HuH-7 (cell line): ENCODE results near the gene GRB10.
"Not testable (repeated sequence)": the region's sequence is repeated elsewhere in the genome, so short reads cannot be mapped to it uniquely, and the experiment has no call there.

ENCODE experiments used
- DNase-seq: peaks from one replicate; pipeline ENCODE4 v3.0.0; 2011; ENCODE audit warnings: low spot score

The GRB10 gene

GRCh38 chr7:50607524-50608125 lies 175.1 kb downstream of the GRB10 start:
- DNase-seq: no peak

- no peak for DNase-seq
These were observed 177.6 kb downstream of the GRB10 start for GRCh38 chr7:50605059-50605458.

GRCh38 chr7:50603287-50603686 lies 179.4 kb downstream of the GRB10 start:
- DNase-seq: no peak

- no peak for DNase-seq
These were observed 183.3 kb downstream of the GRB10 start for GRCh38 chr7:50599385-50599784.

GRCh38 chr7:50598460-50599343 lies 184.0 kb downstream of the GRB10 start:
- DNase-seq: no peak

GRCh38 chr7:50596484-50596883 lies 186.2 kb downstream of the GRB10 start:
- no peak for DNase-seq

GRCh38 chr7:50595491-50596102 lies 187.1 kb downstream of the GRB10 start:
- peak; percentile 42 for DNase-seq

GRCh38 chr7:50594734-50595485 lies 187.8 kb downstream of the GRB10 start:
- no peak for DNase-seq

GRCh38 chr7:50594136-50594535 lies 188.6 kb downstream of the GRB10 start:
- DNase-seq: no peak

GRCh38 chr7:50592940-50593339 lies 189.8 kb downstream of the GRB10 start:
- no peak for DNase-seq

- DNase-seq: no peak
These were observed 190.9 kb downstream of the GRB10 start for GRCh38 chr7:50591480-50592438.

- DNase-seq: no peak
These were observed 191.6 kb downstream of the GRB10 start for GRCh38 chr7:50591098-50591479.

- DNase-seq: no peak
These were observed 192.2 kb downstream of the GRB10 start for GRCh38 chr7:50590535-50590934.

- no peak for DNase-seq
These were observed 193.3 kb downstream of the GRB10 start for GRCh38 chr7:50589364-50589763.

GRCh38 chr7:50588937-50589336 lies 193.8 kb downstream of the GRB10 start:
- peak; percentile 28 for DNase-seq

- no peak for DNase-seq
These were observed 195.0 kb downstream of the GRB10 start for GRCh38 chr7:50587737-50588136.

- DNase-seq: no peak
These were observed 197.8 kb downstream of the GRB10 start for GRCh38 chr7:50584793-50585408.

- no peak for DNase-seq
These were observed 198.3 kb downstream of the GRB10 start for GRCh38 chr7:50584386-50584785.

GRCh38 chr7:50583295-50583694 lies 199.4 kb downstream of the GRB10 start:
- DNase-seq: not testable (repeated sequence)

- DNase-seq: not testable (repeated sequence)
These were observed 200.4 kb downstream of the GRB10 start for GRCh38 chr7:50582271-50582670.

- not testable (repeated sequence) for DNase-seq
These were observed 202.0 kb downstream of the GRB10 start for GRCh38 chr7:50580666-50581065.
